ENCODE data around the gene UPP1.

UPP1 gene

DNA sequence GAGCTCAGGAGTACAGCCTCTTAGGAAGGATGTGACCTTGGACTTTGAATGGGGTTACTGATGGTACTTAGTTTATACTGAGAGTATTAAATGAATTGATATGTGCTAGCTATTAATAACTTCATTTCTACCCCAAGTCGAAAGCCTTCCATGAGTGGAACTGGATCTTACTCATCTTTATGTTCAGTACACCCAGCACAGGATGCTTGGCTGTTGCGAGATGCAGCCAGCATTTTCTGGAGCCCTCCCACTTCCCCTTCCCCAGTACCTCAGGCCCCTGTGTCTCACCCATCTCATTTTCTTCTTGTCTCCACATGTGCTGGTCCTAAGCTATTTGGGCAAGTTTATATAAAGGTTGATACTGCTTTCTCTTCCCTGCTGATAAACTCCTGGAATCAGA, 7.2 kb downstream of the UPP1 start:
- Histone ChIP-seq H3K27ac (peak overlapping the region; percentile 88), H3K4me3 (ENCODE audit: low read depth in 1 of 2, low read length in 1 of 2) (peak overlapping the region; percentile 29 to 33), H3K27me3 (no peaks in the 10 kb centered on the region), H3K36me3 (peaks cover 62% of the 10 kb centered on the region), H3K9me3 (no peaks in the 10 kb centered on the region), H3K4me1 (ENCODE audit: control insufficient read depth in 1 of 2, insufficient read depth in 1 of 2, low read depth in 1 of 2, low read length in 1 of 2) (peaks cover 58 to 72% of the 10 kb centered on the region in 2 experiments)
- TF ChIP-seq, protein P1, sequence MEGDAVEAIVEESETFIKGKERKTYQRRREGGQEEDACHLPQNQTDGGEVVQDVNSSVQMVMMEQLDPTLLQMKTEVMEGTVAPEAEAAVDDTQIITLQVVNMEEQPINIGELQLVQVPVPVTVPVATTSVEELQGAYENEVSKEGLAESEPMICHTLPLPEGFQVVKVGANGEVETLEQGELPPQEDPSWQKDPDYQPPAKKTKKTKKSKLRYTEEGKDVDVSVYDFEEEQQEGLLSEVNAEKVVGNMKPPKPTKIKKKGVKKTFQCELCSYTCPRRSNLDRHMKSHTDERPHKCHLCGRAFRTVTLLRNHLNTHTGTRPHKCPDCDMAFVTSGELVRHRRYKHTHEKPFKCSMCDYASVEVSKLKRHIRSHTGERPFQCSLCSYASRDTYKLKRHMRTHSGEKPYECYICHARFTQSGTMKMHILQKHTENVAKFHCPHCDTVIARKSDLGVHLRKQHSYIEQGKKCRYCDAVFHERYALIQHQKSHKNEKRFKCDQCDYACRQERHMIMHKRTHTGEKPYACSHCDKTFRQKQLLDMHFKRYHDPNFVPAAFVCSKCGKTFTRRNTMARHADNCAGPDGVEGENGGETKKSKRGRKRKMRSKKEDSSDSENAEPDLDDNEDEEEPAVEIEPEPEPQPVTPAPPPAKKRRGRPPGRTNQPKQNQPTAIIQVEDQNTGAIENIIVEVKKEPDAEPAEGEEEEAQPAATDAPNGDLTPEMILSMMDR (IDR thresholded peaks at IDR 0.05), result no peak

DNA sequence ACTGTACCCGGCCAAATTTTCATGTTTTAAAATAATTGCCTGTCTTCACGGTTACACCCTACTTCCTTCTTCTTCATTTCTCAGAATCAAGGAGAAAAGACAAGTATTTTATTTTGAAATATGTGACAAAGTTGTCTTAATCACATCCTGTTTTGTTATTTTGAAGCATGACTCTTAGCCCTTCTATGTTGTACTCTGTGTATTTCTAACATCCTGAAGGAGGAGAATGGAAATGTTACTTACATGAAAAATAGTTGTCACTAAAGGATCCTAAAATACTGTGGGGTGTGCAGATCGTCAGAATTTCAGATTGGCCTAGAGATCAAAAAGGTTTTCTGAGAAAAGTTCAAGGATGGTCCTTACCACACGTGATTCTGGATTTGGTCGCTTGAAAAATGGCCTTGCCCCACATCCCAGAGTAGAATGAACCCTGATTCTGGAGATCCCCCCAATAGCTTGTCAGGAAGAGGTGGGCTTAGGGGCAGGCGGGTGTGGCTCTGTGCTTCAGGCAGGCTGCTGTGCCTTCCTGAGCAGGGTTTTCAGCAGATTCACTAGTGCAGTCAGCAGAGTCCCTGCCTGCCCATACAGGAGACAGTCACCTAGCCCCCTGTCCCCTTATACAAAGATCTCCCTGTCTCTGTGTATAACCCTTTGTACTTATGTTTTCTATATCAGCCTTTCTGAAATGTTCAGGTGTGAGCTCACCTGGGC, 8.6 kb downstream of the UPP1 start:
- Histone ChIP-seq H3K36me3 (peaks cover 63% of the 10 kb centered on the region), H3K9me3 (no peaks in the 10 kb centered on the region), H3K4me3 (ENCODE audit: low read depth in 1 of 2, low read length in 1 of 2) (peak overlapping the region; percentile 29), H3K4me1 (ENCODE audit: control insufficient read depth in 1 of 2, insufficient read depth in 1 of 2, low read depth in 1 of 2, low read length in 1 of 2) (peaks cover 55 to 61% of the 10 kb centered on the region in 2 experiments), H3K27ac (peak overlapping the region; percentile 88), H3K27me3 (no peaks in the 10 kb centered on the region)
- TF ChIP-seq, protein P1 (IDR thresholded peaks at IDR 0.05), result no peak

DNA sequence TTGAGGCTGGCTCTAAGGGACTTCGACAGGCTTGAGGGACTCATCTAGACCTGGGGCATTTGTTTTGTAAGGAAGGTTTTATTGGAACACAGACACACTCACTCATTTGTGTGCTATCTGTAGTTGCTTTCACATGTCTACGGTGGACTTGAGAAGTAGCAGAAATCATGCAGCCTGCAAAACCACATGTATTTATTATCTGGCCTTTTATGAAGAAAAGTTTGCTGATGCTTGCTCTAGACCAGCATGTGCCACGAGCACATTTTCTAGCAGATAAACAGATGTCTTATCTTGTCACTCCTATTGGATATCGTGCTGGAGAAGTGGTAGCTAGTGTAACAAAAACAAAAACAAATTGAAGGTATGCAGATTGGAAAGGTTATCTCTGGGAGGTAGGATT, 9.8 kb downstream of the UPP1 start:
- H3K9me3 ChIP-seq, result no peaks in the 10 kb centered on the region
- peaks cover 55 to 61% of the 10 kb centered on the region in 2 experiments for H3K4me1 ChIP-seq (ENCODE audit: control insufficient read depth in 1 of 2, insufficient read depth in 1 of 2, low read depth in 1 of 2, low read length in 1 of 2)
- peak overlapping the region; percentile 88 for H3K27ac ChIP-seq
- TF ChIP-seq, protein P1 (IDR thresholded peaks at IDR 0.05), result no peak
- H3K27me3 ChIP-seq, result no peaks in the 10 kb centered on the region
- H3K36me3 ChIP-seq, result peaks cover 63% of the 10 kb centered on the region
- H3K4me3 ChIP-seq (ENCODE audit: low read depth in 1 of 2, low read length in 1 of 2), result no peak overlapping the region

DNA sequence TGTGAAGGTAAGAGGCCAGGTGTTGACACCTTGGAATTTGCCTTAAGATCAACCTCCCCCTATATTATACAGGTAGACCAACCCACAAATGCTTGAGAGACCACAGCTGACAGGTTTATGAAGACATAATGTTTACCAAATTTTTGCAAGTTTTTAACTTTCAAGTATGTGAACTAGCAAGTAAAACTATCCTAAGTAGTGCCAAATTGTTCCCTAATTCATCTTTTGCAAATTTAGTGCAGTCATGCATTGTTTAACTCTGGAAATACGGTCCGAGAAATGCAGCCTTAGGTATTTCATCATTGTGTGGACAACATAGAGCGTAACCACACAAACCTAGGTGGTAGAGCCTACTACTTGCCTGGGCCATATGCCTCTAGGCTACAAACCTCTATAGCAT, 10.7 kb downstream of the UPP1 start:
- Histone ChIP-seq H3K27ac (no peak overlapping the region), H3K27me3 (no peaks in the 10 kb centered on the region), H3K36me3 (peaks cover 63% of the 10 kb centered on the region), H3K4me1 (ENCODE audit: control insufficient read depth in 1 of 2, insufficient read depth in 1 of 2, low read depth in 1 of 2, low read length in 1 of 2) (peaks cover 49 to 55% of the 10 kb centered on the region in 2 experiments), H3K4me3 (ENCODE audit: low read depth in 1 of 2, low read length in 1 of 2) (no peak overlapping the region), H3K9me3 (no peaks in the 10 kb centered on the region)
- TF ChIP-seq, protein P1 (IDR thresholded peaks at IDR 0.05), result no peak

DNA sequence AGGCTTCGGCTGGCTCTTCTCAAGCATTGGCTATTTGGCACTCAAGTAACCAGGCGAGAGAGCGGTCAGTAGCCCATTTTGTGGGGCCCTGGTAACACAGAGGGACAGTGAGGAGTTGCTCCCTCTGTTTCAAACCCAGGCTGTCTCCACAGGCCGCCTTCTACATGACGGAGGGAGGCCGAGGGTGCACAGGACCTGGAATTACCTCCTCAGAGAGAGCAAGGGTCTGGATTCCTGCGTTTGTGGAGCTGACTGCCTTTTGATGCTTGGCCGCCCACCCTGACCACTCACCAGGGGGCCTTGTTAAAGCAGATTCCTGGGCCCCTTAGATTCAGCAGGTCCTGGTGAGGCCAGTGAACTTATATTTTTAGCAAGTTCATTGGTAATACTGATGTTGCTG, 12.3 kb downstream of the UPP1 start:
- no peaks in the 10 kb centered on the region for H3K9me3 ChIP-seq
- H3K36me3 ChIP-seq, result peaks cover 77% of the 10 kb centered on the region
- peaks cover 33 to 39% of the 10 kb centered on the region in 2 experiments for H3K4me1 ChIP-seq (ENCODE audit: control insufficient read depth in 1 of 2, insufficient read depth in 1 of 2, low read depth in 1 of 2, low read length in 1 of 2)
- TF ChIP-seq, protein P1 (IDR thresholded peaks at IDR 0.05), result no peak
- no peaks in the 10 kb centered on the region for H3K27me3 ChIP-seq
- H3K27ac ChIP-seq, result no peak overlapping the region
- no peak overlapping the region for H3K4me3 ChIP-seq (ENCODE audit: low read depth in 1 of 2, low read length in 1 of 2)

All from neutrophil (primary cell).